ENCODE data around the gene UGT2B10. TPM values are rescaled to one million over a fixed set of nuclear protein-coding genes. Genes with fewer than 3 reads are reported as not detected.
"Not testable (repeated sequence)": the region's sequence is repeated elsewhere in the genome, so short reads cannot be mapped to it uniquely, and the experiment has no call there.

Gene UGT2B10
- 0.25 TPM in 1 of 2 replicates, not detected in the other for total RNA-seq (2014; rRNA removed; shearing (Covaris generic))

GRCh38 chr4:68815617-68816409, at the start of gene UGT2B10:
UGT2B10 (plus strand) TSS chr4:68815994; CDS start chr4:68816020, 26 bp downstream.
- DNase-seq (ENCODE audit: low spot score), result not testable (repeated sequence)

GRCh38 chr4:68771836-68772235, 44.0 kb upstream of the UGT2B10 start:
- not testable (repeated sequence) for DNase-seq (ENCODE audit: low spot score)

DNA sequence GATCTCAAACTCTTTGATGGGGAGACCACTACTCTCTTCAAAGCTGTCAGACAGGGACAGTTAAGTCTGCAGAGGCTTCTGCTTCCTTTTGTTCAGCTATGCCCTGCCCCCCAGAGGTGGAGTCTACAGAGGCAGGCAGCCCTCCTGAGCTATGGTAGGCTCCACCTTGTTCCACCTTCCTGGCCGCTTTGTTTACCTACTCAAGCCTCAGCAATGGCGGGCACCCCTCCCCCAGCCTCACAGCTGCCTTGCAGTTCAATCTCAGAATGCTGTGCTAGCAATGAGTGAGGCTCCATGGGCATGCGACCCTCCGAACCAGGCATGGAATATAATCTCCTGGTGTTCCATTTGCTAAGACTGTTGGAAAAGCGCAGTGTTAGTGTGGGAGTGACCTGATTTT, 42.1 kb upstream of the UGT2B10 start:
- DNase-seq (ENCODE audit: low spot score), result no peak

GRCh38 chr4:68780232-68780631, 35.6 kb upstream of the UGT2B10 start:
- no peak for DNase-seq (ENCODE audit: low spot score)

GRCh38 chr4:68797048-68797447, 18.7 kb upstream of the UGT2B10 start:
- DNase-seq (ENCODE audit: low spot score), result no peak

DNA sequence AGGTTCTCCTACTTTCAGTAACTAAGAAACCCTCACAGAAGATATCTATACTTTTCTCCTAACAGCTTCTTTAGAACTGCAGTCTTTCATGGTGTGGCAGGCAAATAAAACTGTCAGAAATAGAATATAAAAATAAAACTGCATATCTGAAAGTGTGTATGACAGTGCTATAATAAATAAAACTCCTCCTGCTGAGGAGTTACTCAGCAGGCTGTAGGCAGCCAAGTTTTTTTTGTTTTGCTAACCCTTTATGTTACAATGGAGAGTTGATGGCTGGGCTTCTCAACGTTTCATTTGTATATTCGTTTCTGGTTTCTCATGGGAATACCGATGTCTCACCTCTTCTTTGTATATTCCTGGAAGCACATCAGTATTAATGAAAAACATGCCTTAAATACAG, 18.2 kb upstream of the UGT2B10 start:
- no peak for DNase-seq (ENCODE audit: low spot score)

GRCh38 chr4:68803013-68803412, 12.8 kb upstream of the UGT2B10 start:
- DNase-seq (ENCODE audit: low spot score), result no peak

DNA sequence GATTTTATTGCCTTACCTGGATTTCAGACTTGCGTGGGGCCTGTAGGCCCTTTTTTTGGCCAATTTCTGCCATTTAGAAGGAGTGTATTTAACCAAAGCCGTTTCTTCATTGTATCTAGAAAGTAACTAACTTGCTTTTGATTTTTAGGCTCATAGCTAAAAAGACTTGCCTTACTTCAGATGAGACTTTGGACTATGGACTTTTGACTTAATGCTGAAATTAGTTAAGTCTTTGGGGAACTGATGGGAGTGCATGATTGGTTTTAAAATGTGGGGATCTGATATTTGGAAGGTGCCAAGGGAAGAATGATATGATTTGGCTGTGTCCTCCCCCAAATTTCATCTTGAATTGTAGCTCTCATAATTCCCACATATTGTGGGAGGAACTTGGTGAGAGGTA, 7.7 kb upstream of the UGT2B10 start:
- DNase-seq (ENCODE audit: low spot score), result no peak

DNA sequence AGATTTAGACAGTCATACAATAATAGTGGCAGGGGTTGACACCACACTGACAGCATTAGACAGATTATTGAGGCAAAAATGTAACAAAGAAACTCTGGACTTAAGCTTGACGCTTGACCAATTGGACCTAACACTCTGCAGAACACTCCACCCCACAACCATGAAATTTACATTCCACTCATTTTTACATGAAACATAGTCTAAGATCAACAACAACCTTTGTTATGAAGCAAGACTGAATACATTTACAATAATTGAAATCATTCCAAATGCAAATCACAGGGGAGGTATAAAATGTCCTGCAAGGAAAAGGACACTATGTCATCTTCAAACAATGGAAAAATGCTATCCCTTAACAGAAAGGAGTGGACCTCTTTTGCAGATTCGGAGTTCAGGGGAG, 4.9 kb upstream of the UGT2B10 start:
- no peak for DNase-seq (ENCODE audit: low spot score)

GRCh38 chr4:68816410-68817265, 844 bp downstream of the UGT2B10 start:
- DNase-seq (ENCODE audit: low spot score), result not testable (repeated sequence)

DNA sequence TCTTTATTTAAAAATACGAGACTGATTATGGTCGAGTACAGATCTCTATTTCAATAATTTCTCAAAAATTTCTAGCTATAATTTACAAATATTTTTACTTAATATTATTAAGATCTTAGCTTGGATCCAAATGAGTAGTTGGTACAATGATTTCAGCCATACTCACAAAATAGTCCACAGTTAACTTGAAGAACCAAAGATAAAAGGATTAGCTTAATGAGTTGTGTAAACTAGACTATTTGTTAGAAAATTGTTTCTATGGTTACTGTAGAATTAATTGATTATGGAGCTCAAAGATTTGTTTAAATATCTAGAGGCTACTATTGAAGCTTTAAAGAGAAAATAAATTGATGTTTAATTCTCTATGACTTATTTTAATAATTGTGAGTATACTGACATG, 1.6 kb downstream of the UGT2B10 start:
- DNase-seq (ENCODE audit: low spot score), result no peak

GRCh38 chr4:68818030-68818462, 2.3 kb downstream of the UGT2B10 start:
- not testable (repeated sequence) for DNase-seq (ENCODE audit: low spot score)

GRCh38 chr4:68831642-68832041, 15.8 kb downstream of the UGT2B10 start:
- DNase-seq (ENCODE audit: low spot score), result no peak

DNA sequence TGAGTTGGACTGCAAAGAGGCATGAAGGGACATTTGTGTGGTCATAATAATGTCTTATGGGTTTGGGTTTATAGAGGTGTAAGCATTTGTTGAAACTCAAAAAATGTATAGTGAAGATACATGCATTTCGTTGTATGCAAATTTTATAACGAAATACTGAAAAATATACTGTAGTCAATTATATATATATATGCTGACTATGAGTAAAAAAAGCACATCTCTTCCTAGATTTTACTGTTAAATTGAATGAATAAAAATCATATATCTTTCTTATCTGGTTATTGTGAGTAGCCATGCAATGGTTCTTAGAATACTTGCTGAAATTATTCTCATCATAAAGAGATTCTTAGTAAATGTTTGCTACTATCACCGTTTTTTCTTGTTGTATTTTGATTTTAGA, 34.5 kb downstream of the UGT2B10 start:
- no peak for DNase-seq (ENCODE audit: low spot score)

- no peak for DNase-seq (ENCODE audit: low spot score)
Observed at GRCh38 chr4:68855771-68856170, 40.0 kb downstream of the UGT2B10 start.

DNA sequence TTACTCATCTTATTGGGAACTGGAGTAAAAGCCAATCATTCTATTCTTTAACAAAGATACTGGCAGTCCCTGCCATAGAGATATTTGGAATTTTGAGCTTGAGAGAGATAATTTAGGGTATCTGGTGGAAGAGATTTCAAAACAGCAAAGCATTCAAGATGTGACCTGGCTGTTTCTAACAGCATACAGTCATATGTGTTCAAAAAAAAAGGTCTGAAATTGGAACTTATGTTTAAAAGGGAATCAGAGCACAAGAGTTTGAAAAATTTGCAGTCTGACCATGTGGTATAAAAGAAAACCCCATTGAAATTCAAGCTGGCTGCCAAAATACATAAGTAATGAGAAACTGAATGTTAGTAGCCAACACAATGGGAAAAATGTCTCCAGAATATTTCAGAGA, 42.2 kb downstream of the UGT2B10 start:
- DNase-seq (ENCODE audit: low spot score), result no peak

DNA sequence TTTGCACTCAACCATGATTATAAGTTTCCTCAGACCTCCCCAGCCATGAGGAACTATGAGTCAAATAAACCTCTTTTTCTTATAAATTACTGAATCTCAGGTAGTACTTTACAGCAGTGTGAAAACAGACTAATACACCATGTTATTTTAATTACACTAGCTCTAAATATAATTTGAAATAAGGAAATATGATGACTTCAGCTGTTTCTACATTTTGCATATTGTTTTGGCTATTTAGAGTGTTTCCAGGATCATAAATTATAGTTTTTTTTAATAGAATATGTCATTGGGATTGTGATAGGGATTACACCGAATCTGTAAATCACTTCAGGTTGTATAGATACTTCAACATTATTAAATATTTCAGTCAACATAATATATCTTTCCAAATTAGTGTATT, 43.9 kb downstream of the UGT2B10 start:
- DNase-seq (ENCODE audit: low spot score), result no peak

GRCh38 chr4:68861057-68861456, 45.3 kb downstream of the UGT2B10 start:
- DNase-seq (ENCODE audit: low spot score), result no peak

DNA sequence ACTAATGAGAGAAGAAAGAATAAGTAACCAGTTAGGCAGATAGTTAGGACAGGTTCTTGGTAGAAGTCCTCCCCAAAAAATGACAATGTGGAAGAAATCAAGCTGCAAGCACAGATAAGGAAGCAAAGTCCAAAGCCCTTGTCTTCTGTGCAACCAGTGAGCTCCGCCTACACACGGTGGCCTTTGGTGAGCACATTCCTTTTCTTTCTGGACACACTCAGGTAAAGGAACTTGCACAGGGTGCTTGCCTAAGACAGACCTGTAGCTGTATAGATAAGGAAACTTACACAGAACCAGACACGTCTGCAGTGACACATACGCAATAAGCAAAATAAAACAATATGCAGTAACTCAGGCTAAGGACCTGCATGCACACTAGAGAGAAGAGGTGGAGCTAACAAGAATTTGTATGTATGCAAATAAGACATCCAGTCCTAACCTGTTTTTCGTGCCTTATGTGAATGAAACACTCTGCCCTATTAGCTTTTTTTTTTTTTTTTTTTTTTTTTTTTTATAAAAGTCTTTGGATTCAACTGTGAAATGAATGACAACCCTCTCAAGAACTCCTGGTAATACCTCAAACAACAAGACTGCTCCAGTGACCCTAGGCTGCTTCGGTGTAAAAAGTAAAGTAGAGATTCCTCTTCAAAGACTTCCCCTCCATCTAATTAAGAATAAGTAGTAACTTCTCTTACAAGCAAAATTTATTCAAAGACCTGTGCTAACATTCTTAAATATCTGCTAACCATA, 48.8 kb downstream of the UGT2B10 start:
- DNase-seq (ENCODE audit: low spot score), result peak; percentile 81

GRCh38 chr4:68865188-68865638, 49.4 kb downstream of the UGT2B10 start:
- peak; percentile 73 for DNase-seq (ENCODE audit: low spot score)

DNA sequence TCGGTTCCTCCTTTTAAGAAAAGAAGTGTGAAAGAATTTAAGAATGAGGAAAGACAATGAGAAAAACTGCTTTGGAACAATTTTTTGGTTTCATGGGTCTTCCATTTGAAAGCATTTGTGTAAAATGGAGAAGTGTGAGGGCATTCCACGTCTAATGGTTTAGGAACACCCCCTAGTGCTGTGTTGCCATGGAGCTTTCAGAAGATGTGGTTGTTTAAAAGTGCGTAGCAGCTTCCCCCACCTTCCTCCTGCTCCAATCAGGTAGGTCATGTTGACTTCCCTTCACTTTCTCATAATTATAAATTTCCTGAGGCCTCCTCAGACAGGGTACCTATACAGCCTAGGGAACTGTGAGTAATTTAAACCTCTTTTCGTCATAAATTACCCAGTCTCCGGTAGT, 50.0 kb downstream of the UGT2B10 start:
- no peak for DNase-seq (ENCODE audit: low spot score)

DNA sequence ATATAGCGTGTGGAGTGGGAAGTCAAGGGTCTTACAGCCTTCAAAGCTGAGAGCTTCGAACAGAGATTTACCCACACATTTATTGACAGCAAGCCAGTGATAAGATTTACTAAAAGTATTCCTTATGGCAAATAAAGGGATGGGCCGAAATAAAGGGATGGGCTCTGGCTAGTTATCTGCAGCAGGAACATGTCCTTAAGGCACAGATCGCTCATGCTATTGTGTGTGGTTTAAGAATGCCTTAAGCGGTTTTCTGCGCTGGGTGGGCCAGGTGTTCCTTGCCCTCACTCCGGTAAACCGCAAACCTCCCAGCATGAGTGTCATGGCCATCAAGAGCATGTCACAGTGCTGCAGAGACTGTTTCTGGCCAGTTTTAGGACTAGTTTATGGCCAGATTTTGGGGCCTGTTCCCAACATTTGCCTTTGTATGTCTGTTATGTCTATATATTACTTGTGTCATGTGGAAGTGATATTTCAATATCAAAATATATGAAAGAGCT, 53.5 kb downstream of the UGT2B10 start:
- no peak for DNase-seq (ENCODE audit: low spot score)

Measured in HT-29 (cell line).